K562 (cell line): ENCODE measurements around the gene DMXL1. TPM values are rescaled to one million over a fixed set of nuclear protein-coding genes. Genes with fewer than 3 reads are reported as not detected.
A peak's percentile ranks its signal among the peaks of the same experiment; 100 is the strongest.

Experiments used
- ATAC-seq: fragments of 200-7000 bp; cut with Tn5 transposase; 3 replicates; pipeline ENCODE4 v1.9.1; 2020; ENCODE audit warnings: moderate library complexity
- BruUV-seq: library from RNA; stranded (reverse); fragments of 400-500 nt; replicated peaks from 2 replicates; lab custom pipeline; 2021; lab: Mats Ljungman, UMichigan
- CTCF ChIA-PET: fragments of 300-600 bp; formaldehyde crosslinking; extraction: SDS; loops from one replicate; lab custom pipeline; 2021; ENCODE audit warnings: low intra/inter-chr PET ratio; lab: Yijun Ruan, JAX
- POLR2A ChIA-PET: fragments of 300-600, 350-650 bp; sonication (Branson Sonifier 250); formaldehyde crosslinking; extraction: SDS; loops from one replicate; lab custom pipeline; 2021; ENCODE audit warnings: antibody characterized with exemption, inconsistent platforms; lab: Yijun Ruan, JAX
- DNase-seq, 4 experiments: peaks; one replicate each; pipeline versions ENCODE4 v3.0.0 to v3.0.0-alpha.2; 2011 to 2018; ENCODE audit warnings: low spot score in 3 of 4, mixed read lengths in 3 of 4; ENCODE audit errors: extremely low read depth in 1 of 4
- FAIRE-seq: peaks from 2 replicates; lab custom pipeline; 2011; peaks lifted over from hg19 to GRCh38; lab: Jason Lieb, UNC
- H2AFZ ChIP-seq: 2 replicates; pipeline ENCODE4 v1.6.0; 2011; ENCODE audit warnings: low read depth, low read length, control low read depth, inconsistent platforms
- H3K27ac ChIP-seq: fragments of 200-600 bp; 3 replicates; pipeline ENCODE4 v1.8.0; 2011; ENCODE audit warnings: low read depth, mild to moderate bottlenecking, control low read depth, inconsistent platforms, low read length, moderate library complexity, mixed read lengths; ENCODE audit errors: extremely low read depth
- H3K27me3 ChIP-seq, 2 experiments: fragments of 300-600 bp in 1 of 2; 2 replicates in 1 of 2; 3 replicates in 1 of 2; pipeline versions ENCODE4 v1.6.0 to v1.8.0; 2011; ENCODE audit warnings: inconsistent platforms in 2 of 2, low read length in 2 of 2, mild to moderate bottlenecking in 1 of 2, mixed read lengths in 1 of 2, moderate library complexity in 1 of 2; ENCODE audit not compliant: control insufficient read depth in 2 of 2, insufficient read depth in 2 of 2
- H3K36me3 ChIP-seq: fragments of 300-600 bp; 3 replicates; pipeline ENCODE4 v1.8.0; 2011; ENCODE audit warnings: mild to moderate bottlenecking, low read length, inconsistent platforms; ENCODE audit not compliant: control insufficient read depth, insufficient read depth
- H3K4me1 ChIP-seq, 2 experiments: fragments of 200-600 bp in 1 of 2; replicated peaks in 1 of 2; 2 replicates in 1 of 2; 3 replicates in 1 of 2; pipeline versions ENCODE4 v1.5.1 to v1.8.0; 2011; ENCODE audit warnings: inconsistent platforms in 2 of 2, low read length in 2 of 2, mild to moderate bottlenecking in 1 of 2, mixed read lengths in 1 of 2, moderate library complexity in 1 of 2; ENCODE audit not compliant: control insufficient read depth in 2 of 2, insufficient read depth in 2 of 2
- H3K4me2 ChIP-seq: 2 replicates; pipeline ENCODE4 v1.6.1; 2011; ENCODE audit warnings: low read length, control low read depth, inconsistent platforms, mixed read lengths; ENCODE audit not compliant: insufficient read depth
- H3K4me3 ChIP-seq: fragments of 200-600 bp; sonication (generic), shearing (Covaris generic); 2 replicates; pipeline ENCODE4 v1.5.1; 2016; ENCODE audit warnings: control low read depth, inconsistent platforms
- H3K79me2 ChIP-seq: fragments of 200-600 bp; 3 replicates; pipeline ENCODE4 v1.8.0; 2011; ENCODE audit warnings: low read length, inconsistent platforms; ENCODE audit not compliant: control insufficient read depth, insufficient read depth
- H3K9ac ChIP-seq, 2 experiments: 2 replicates each; pipeline versions ENCODE4 v1.6.0 to v1.6.1; 2011; ENCODE audit warnings: low read depth in 2 of 2, low read length in 2 of 2, control low read depth in 1 of 2, inconsistent platforms in 1 of 2, mild to moderate bottlenecking in 1 of 2, mixed read lengths in 1 of 2; ENCODE audit not compliant: insufficient read depth in 1 of 2
- H3K9me1 ChIP-seq: one replicate; pipeline ENCODE4 v1.6.0; 2011; ENCODE audit warnings: inconsistent platforms, mild to moderate bottlenecking, low read length, moderate library complexity; ENCODE audit not compliant: control insufficient read depth, insufficient read depth
- H3K9me3 ChIP-seq: replicated peaks from 2 replicates; pipeline ENCODE4 v1.5.1; 2011; ENCODE audit warnings: low read depth, low read length, inconsistent platforms; ENCODE audit not compliant: control insufficient read depth, insufficient read depth
- H4K20me1 ChIP-seq: replicated peaks from 2 replicates; pipeline ENCODE4 v1.6.1; 2011; ENCODE audit warnings: low read length, inconsistent platforms, mixed read lengths; ENCODE audit not compliant: control insufficient read depth, insufficient read depth
- BCOR ChIP-seq: fragments of 450-650 bp; IDR thresholded peaks from 2 replicates; pipeline ENCODE4 v1.6.1; 2016
- KLF1 ChIP-seq: fragments of 450-650 bp; IDR thresholded peaks from 2 replicates; pipeline ENCODE4 v1.6.1; 2016; ENCODE audit warnings: missing genetic modification characterization, missing compliant biosample characterization
- NCOA2 ChIP-seq, 2 experiments: fragments of 450-650 bp; IDR thresholded peaks; 2 replicates each; pipeline ENCODE4 v1.6.1; 2018; ENCODE audit warnings: mild to moderate bottlenecking in 2 of 2, moderate library complexity in 1 of 2; ENCODE audit not compliant: partially characterized antibody in 2 of 2
- RBM25 ChIP-seq: fragments of 200-400 bp; formaldehyde crosslinking; IDR thresholded peaks from 2 replicates; pipeline ENCODE4 v1.6.1; 2018; ENCODE audit warnings: low read length, low read depth, moderate library complexity; ENCODE audit not compliant: severe bottlenecking
- SIX5 ChIP-seq, 2 experiments: IDR thresholded peaks; 2 replicates each; pipeline ENCODE4 v1.6.1; 2011; ENCODE audit warnings: low read length in 2 of 2, borderline replicate concordance in 1 of 2, low read depth in 1 of 2, mild to moderate bottlenecking in 1 of 2, moderate library complexity in 1 of 2; ENCODE audit not compliant: insufficient read depth in 1 of 2
- SP2 ChIP-seq: IDR thresholded peaks from 2 replicates; pipeline ENCODE4 v1.6.1; 2011; ENCODE audit warnings: mild to moderate bottlenecking, low read depth, low read length, moderate library complexity; ENCODE audit not compliant: poor library complexity, severe bottlenecking; ENCODE audit errors: extremely low read depth
- WGBS: fragments of 100-300 bp; shearing (Covaris generic); methylation state at CpG from one replicate; pipeline ENCODE4 v1.1.6; 2016; ENCODE audit warnings: low coverage, mixed read lengths; ENCODE audit not compliant: insufficient coverage; ENCODE audit errors: missing lambda C conversion rate; 5-methylcytosine and 5-hydroxymethylcytosine counted together
- in situ Hi-C: fragments of 300-500 bp; cut with MboI; formaldehyde crosslinking; loops from 4 replicates; pipeline ENCODE4 v1.15.0; 2018; ENCODE audit warnings: inconsistent platforms, mixed read lengths
- intact Hi-C: fragments of 100-400 bp; cut with micrococcal nuclease; formaldehyde crosslinking; loops from 2 replicates; pipeline ENCODE4 v1.14.2; 2022
- polyA plus RNA-seq, 8 experiments: library from polyadenylated mRNA; depleted of rRNA in 4 of 8; stranded (reverse) in 5 of 8; unstranded in 3 of 8; fragments of >200 nt; fragmentation: Nextera tagmentation in 2 of 8; fragmentation: Illumina TruSeq in 1 of 8; extraction: Ambion mirVana in 2 of 8; extraction: Trizol in 1 of 8; gene quantifications; 2 replicates each; pipeline versions ENCODE4 v1.2.1 to v1.2.3, GENCODE V29; 2011 to 2014; ENCODE audit warnings: inconsistent platforms in 1 of 8, missing spikeins in 1 of 8
- total RNA-seq, 7 experiments: library from RNA; depleted of rRNA in 6 of 7; stranded (reverse); fragments of >200 nt in 6 of 7; fragmentation: Illumina TruSeq in 2 of 7; extraction: Trizol in 2 of 7; gene quantifications; 2 replicates each; pipeline versions ENCODE4 v1.2.1 to v1.2.3, GENCODE V29; 2011 to 2021; ENCODE audit warnings: low replicate concordance in 1 of 7
- TF ChIP-seq, protein P1 (sequence below): fragments of 450-650 bp; IDR thresholded peaks from 2 replicates; pipeline ENCODE4 v1.7.1; 2018; ENCODE audit warnings: mild to moderate bottlenecking, low read depth; ENCODE audit not compliant: partially characterized antibody
- TF ChIP-seq, protein P2 (sequence below): fragments of 450-650 bp; IDR thresholded peaks from 2 replicates; pipeline ENCODE4 v1.6.1; 2018; ENCODE audit not compliant: partially characterized antibody
- TF ChIP-seq, protein P3 (sequence below): fragments of 250-450 bp; sonication (Bioruptor Pico); IDR thresholded peaks from 2 replicates; pipeline ENCODE4 v1.5.1; 2021; ENCODE audit warnings: mild to moderate bottlenecking

DMXL1 gene
- total and polyA plus RNA-seq, 9 of the 15 experiments (the other 6 are each of a cell fraction or from before 2014, with no cell fraction given) = 8.3 to 40.3 (median 30.6) TPM

DNA sequence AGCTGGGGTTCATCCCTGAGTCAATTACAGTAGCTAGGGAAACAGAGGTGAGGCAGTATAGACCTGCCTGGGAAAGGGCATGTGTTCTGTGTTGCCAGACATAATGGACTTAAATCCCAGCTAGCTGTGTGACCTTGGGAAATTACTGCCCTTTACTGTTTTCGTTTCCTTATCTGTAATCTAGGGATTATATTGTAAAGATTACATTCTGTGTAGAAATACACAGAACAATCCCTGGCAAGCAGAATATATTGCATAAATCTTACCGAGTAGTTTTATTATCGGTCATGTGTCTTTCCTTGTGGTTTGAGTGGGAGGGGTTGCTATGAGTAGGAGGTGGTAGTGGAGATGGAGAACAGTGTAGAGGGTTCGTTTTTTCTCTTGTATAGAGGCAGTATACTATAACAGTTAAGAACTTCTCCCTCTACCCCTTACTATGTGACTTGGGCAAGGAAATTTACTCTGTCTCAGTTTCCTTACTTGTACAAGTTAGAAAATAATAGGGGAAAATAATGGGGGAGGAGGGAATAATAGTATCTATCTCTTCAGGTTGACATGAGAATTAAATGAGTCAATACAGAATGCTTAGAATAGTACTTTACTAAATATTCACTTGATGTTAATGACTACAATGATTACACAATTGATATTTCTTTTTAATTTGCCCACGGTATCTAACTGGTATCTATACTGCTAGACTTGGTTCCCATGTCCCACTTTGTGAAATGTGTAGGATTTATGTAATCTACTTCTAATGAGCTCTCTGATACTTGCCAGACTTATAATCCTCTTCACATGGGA lies 7.1 kb upstream of the DMXL1 start (continued):
- no peak for TF ChIP-seq SIX5 (IDR thresholded peaks at IDR 0.05; ENCODE audit: borderline replicate concordance in 1 of 2, insufficient read depth in 1 of 2, low read depth in 1 of 2, low read length in 2 of 2)
- TF ChIP-seq, protein P1, sequence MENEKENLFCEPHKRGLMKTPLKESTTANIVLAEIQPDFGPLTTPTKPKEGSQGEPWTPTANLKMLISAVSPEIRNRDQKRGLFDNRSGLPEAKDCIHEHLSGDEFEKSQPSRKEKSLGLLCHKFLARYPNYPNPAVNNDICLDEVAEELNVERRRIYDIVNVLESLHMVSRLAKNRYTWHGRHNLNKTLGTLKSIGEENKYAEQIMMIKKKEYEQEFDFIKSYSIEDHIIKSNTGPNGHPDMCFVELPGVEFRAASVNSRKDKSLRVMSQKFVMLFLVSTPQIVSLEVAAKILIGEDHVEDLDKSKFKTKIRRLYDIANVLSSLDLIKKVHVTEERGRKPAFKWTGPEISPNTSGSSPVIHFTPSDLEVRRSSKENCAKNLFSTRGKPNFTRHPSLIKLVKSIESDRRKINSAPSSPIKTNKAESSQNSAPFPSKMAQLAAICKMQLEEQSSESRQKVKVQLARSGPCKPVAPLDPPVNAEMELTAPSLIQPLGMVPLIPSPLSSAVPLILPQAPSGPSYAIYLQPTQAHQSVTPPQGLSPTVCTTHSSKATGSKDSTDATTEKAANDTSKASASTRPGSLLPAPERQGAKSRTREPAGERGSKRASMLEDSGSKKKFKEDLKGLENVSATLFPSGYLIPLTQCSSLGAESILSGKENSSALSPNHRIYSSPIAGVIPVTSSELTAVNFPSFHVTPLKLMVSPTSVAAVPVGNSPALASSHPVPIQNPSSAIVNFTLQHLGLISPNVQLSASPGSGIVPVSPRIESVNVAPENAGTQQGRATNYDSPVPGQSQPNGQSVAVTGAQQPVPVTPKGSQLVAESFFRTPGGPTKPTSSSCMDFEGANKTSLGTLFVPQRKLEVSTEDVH = no peak
- no peak for TF ChIP-seq KLF1 (tag)
- TF ChIP-seq NCOA2 (IDR thresholded peaks at IDR 0.05; ENCODE audit: partially characterized antibody in 2 of 2) = peak in 1 of 2 experiments; percentile 48
- no peak for TF ChIP-seq RBM25

DNA sequence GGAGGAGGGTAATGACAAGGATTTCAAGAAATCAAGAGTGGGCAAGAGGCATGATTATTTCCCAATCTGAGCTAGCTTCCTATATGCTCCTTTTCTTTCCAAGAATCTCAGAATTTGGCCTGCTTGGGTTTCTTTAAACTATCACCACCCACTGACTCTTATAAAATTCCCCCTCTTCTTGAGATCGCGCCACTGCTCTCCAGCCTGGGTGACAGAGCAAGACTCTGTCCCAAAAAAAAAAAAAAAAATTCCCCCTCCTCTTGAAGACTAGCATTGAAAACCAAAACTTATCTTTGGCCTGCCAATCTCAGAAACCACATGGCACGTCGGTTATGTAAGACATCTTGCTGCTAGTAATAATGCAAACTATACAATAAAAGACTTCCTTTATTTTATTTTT lies 3.4 kb upstream of the DMXL1 start:
- POLR2A ChIA-PET = no interaction called here
- DNase-seq = no peak
- peaks cover 3% of the 10 kb centered on the region; the same call in 1 of the 2 replicates for H3K9me3 ChIP-seq

More for the DNA sequence above, 3.4 kb upstream of the DMXL1 start:
- no peak overlapping the region for H3K4me2 ChIP-seq
- H3K27ac ChIP-seq = no peak overlapping the region
- no peaks in the 10 kb centered on the region for H3K36me3 ChIP-seq
- H3K4me1 ChIP-seq = peaks cover 7 to 14% of the 10 kb centered on the region in 2 experiments; a peak in 4 of 5 replicates
- ATAC-seq (no peak), FAIRE-seq (no peak)
- CTCF ChIA-PET = no interaction called here
- no peaks in the 10 kb centered on the region for H3K27me3 ChIP-seq
- 89% methylated on average over 4 of the region's 4 CpGs for WGBS
- H2AFZ ChIP-seq = no peak overlapping the region
- no peaks in the 10 kb centered on the region for H4K20me1 ChIP-seq
- no peaks in the 10 kb centered on the region for H3K9me1 ChIP-seq
- intact Hi-C loops = no loop called here
- no peak overlapping the region for H3K4me3 ChIP-seq
- H3K9ac ChIP-seq = no peak overlapping the region
- BruUV-seq = no TSS peak
- TF ChIP-seq, protein P2, sequence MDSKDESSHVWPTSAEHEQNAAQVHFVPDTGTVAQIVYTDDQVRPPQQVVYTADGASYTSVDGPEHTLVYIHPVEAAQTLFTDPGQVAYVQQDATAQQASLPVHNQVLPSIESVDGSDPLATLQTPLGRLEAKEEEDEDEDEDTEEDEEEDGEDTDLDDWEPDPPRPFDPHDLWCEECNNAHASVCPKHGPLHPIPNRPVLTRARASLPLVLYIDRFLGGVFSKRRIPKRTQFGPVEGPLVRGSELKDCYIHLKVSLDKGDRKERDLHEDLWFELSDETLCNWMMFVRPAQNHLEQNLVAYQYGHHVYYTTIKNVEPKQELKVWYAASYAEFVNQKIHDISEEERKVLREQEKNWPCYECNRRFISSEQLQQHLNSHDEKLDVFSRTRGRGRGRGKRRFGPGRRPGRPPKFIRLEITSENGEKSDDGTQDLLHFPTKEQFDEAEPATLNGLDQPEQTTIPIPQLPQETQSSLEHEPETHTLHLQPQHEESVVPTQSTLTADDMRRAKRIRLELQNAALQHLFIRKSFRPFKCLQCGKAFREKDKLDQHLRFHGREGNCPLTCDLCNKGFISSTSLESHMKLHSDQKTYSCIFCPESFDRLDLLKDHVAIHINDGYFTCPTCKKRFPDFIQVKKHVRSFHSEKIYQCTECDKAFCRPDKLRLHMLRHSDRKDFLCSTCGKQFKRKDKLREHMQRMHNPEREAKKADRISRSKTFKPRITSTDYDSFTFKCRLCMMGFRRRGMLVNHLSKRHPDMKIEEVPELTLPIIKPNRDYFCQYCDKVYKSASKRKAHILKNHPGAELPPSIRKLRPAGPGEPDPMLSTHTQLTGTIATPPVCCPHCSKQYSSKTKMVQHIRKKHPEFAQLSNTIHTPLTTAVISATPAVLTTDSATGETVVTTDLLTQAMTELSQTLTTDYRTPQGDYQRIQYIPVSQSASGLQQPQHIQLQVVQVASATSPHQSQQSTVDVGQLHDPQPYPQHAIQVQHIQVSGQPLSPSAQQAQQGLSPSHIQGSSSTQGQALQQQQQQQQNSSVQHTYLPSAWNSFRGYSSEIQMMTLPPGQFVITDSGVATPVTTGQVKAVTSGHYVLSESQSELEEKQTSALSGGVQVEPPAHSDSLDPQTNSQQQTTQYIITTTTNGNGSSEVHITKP = peak; percentile 67
- TF ChIP-seq, protein P3, sequence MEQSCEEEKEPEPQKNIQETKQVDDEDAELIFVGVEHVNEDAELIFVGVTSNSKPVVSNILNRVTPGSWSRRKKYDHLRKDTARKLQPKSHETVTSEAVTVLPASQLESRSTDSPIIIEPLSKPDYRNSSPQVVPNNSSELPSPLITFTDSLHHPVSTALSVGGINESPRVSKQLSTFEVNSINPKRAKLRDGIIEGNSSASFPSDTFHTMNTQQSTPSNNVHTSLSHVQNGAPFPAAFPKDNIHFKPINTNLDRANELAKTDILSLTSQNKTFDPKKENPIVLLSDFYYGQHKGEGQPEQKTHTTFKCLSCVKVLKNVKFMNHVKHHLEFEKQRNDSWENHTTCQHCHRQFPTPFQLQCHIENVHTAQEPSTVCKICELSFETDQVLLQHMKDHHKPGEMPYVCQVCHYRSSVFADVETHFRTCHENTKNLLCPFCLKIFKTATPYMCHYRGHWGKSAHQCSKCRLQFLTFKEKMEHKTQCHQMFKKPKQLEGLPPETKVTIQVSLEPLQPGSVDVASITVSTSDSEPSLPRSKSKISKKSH = no peak
- TF ChIP-seq SP2 (no peak), BCOR (no peak)
- in situ Hi-C loops = no loop called here
- H3K79me2 ChIP-seq = peaks cover 19% of the 10 kb centered on the region
